ENCODE measurements around the gene OSTM1.

OSTM1 gene

DNA sequence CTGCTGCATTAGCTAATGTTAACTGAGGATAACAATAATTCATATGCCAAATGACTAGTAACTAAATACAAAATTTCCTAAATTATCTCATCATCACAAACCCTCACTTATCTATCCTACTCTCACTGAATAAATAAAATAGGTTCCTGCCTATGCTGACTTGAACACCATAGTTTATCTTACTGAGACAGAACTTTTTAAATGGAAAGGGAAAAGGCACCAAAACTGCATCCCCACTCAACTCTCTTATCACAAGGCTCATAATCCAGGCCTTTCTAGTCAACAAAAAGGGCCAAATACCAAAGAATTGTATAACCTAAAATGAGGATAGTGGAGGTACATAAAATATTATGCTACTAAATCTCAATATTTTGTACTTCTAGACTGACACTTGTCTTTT is 23.1 kb downstream of the OSTM1 start:
- H3K4me3 ChIP-seq (ENCODE audit: low read depth, low read length): no peak overlapping the region
- DNase-seq (ENCODE audit: low read depth): no peak
- TF ChIP-seq MYC (IDR thresholded peaks at IDR 0.05; ENCODE audit: low read depth, low read length): no peak
- TF ChIP-seq, protein P1, sequence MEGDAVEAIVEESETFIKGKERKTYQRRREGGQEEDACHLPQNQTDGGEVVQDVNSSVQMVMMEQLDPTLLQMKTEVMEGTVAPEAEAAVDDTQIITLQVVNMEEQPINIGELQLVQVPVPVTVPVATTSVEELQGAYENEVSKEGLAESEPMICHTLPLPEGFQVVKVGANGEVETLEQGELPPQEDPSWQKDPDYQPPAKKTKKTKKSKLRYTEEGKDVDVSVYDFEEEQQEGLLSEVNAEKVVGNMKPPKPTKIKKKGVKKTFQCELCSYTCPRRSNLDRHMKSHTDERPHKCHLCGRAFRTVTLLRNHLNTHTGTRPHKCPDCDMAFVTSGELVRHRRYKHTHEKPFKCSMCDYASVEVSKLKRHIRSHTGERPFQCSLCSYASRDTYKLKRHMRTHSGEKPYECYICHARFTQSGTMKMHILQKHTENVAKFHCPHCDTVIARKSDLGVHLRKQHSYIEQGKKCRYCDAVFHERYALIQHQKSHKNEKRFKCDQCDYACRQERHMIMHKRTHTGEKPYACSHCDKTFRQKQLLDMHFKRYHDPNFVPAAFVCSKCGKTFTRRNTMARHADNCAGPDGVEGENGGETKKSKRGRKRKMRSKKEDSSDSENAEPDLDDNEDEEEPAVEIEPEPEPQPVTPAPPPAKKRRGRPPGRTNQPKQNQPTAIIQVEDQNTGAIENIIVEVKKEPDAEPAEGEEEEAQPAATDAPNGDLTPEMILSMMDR (IDR thresholded peaks at IDR 0.05; ENCODE audit: low read depth, low read length): no peak
- TF ChIP-seq, protein P2, sequence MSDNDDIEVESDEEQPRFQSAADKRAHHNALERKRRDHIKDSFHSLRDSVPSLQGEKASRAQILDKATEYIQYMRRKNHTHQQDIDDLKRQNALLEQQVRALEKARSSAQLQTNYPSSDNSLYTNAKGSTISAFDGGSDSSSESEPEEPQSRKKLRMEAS (IDR thresholded peaks at IDR 0.05; ENCODE audit: low read depth, low read length): no peak
- TF ChIP-seq POLR2A (IDR thresholded peaks at IDR 0.05; ENCODE audit: extremely low read depth, insufficient read length): no peak

DNA sequence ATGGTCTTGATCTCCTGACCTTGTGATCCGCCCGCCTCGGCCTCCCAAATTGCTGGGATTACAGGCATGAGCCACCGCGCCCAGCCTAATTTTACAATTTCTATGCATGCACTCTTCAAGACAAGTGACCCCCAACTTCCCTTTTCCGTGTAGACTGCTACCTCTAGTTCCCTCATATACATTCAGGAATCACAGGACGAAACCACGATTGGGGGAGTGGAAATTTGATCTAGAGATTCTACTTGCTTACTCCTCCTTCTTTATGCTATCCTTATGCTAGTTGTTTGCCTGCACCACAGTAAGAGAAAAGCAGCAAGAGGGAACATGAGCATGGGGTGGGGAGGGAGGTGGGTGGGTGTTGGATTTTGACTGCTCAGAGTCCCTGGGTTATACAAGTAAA is 34.9 kb downstream of the OSTM1 start:
- TF ChIP-seq, protein P2 (IDR thresholded peaks at IDR 0.05; ENCODE audit: low read depth, low read length): no peak
- TF ChIP-seq POLR2A (IDR thresholded peaks at IDR 0.05; ENCODE audit: extremely low read depth, insufficient read length) (no peak), MYC (IDR thresholded peaks at IDR 0.05; ENCODE audit: low read depth, low read length) (no peak)
- TF ChIP-seq, protein P1 (IDR thresholded peaks at IDR 0.05; ENCODE audit: low read depth, low read length): no peak
- H3K4me3 ChIP-seq (ENCODE audit: low read depth, low read length): no peak overlapping the region
- peak; percentile 63 for DNase-seq (ENCODE audit: low read depth)

DNA sequence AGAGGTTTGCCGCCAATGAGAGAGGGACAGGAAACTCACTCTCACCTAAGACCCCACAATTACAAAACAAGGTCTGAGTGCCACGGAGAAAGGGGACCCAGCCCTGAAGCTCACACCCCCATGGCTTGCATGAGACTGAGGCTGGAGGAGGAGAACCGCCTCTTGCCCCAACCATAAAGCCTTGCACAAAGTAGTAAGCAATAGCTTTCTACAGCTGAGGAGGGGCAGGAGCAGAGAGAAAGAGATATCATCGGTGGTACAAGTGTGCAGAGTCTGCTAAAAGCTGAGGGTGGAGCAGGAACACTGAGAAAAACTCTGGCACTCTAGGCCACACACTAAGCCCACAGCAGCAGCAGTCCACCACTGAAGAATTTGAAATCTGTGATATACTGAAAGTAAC is 37.7 kb downstream of the OSTM1 start:
- TF ChIP-seq POLR2A (IDR thresholded peaks at IDR 0.05; ENCODE audit: extremely low read depth, insufficient read length) (no peak), MYC (IDR thresholded peaks at IDR 0.05; ENCODE audit: low read depth, low read length) (no peak)
- TF ChIP-seq, protein P1 (IDR thresholded peaks at IDR 0.05; ENCODE audit: low read depth, low read length): no peak
- TF ChIP-seq, protein P2 (IDR thresholded peaks at IDR 0.05; ENCODE audit: low read depth, low read length): no peak
- H3K4me3 ChIP-seq (ENCODE audit: low read depth, low read length): no peak overlapping the region
- no peak for DNase-seq (ENCODE audit: low read depth)

DNA sequence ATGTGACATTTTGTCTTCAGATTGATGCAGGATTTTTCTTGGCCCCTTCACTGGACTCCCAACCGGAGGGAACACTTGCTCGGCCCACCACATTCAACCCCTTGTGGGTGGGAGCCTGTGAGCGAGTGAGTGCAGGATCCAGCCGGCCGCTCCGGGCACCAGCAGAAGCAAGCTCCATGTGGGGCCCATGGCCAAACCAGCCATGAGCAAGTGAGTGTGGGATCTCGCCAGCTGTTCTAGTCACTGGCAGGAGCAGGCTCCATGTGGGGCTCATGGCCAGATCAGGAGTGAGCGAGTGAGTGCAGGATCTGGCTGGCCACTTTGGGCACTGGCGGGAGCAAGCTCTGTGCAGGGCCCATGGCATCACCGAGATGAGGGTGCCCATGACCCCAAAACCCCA is 42.6 kb downstream of the OSTM1 start:
- TF ChIP-seq, protein P1 (IDR thresholded peaks at IDR 0.05; ENCODE audit: low read depth, low read length): no peak
- TF ChIP-seq POLR2A (IDR thresholded peaks at IDR 0.05; ENCODE audit: extremely low read depth, insufficient read length): no peak
- TF ChIP-seq, protein P2 (IDR thresholded peaks at IDR 0.05; ENCODE audit: low read depth, low read length): no peak
- TF ChIP-seq MYC (IDR thresholded peaks at IDR 0.05; ENCODE audit: low read depth, low read length): no peak
- no peak for DNase-seq (ENCODE audit: low read depth)
- no peak overlapping the region for H3K4me3 ChIP-seq (ENCODE audit: low read depth, low read length)

DNA sequence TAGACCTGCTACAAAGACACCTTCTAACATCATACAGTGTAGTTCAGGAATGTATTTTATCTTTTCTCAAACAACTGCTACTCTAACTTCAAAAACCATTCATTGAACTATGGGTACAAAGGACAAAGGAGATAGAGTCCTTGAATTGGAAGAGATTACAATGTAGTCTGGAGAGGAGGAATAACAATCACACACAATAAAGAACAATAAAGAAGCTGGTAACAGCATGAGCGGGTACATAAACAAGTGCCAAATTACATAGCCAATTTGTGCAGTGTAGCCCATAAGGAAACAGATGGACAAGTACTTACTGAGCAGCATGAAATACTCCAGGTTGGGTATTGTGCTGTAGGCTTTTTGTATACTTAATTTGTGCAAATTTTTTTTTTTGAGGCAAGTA is 44.3 kb downstream of the OSTM1 start:
- no peak for DNase-seq (ENCODE audit: low read depth)
- TF ChIP-seq, protein P1 (IDR thresholded peaks at IDR 0.05; ENCODE audit: low read depth, low read length): no peak
- TF ChIP-seq POLR2A (IDR thresholded peaks at IDR 0.05; ENCODE audit: extremely low read depth, insufficient read length): no peak

More for the DNA sequence above, 44.3 kb downstream of the OSTM1 start:
- no peak overlapping the region for H3K4me3 ChIP-seq (ENCODE audit: low read depth, low read length)
